Neural progenitor cell (in vitro differentiated cells): ENCODE results near the gene ELFN1.

Source experiments
- EZH2phosphoT487 ChIP-seq: fragments of 200-600 bp; sonication (generic); IDR thresholded peaks from 2 replicates; pipeline ENCODE4 v1.6.1; 2017; ENCODE audit warnings: antibody characterized with exemption
- TF ChIP-seq, protein P1 (sequence below): fragments of 200-600 bp; sonication (generic); IDR thresholded peaks from 2 replicates; pipeline ENCODE4 v1.5.1; 2017; ENCODE audit warnings: antibody characterized with exemption, mild to moderate bottlenecking

DNA sequence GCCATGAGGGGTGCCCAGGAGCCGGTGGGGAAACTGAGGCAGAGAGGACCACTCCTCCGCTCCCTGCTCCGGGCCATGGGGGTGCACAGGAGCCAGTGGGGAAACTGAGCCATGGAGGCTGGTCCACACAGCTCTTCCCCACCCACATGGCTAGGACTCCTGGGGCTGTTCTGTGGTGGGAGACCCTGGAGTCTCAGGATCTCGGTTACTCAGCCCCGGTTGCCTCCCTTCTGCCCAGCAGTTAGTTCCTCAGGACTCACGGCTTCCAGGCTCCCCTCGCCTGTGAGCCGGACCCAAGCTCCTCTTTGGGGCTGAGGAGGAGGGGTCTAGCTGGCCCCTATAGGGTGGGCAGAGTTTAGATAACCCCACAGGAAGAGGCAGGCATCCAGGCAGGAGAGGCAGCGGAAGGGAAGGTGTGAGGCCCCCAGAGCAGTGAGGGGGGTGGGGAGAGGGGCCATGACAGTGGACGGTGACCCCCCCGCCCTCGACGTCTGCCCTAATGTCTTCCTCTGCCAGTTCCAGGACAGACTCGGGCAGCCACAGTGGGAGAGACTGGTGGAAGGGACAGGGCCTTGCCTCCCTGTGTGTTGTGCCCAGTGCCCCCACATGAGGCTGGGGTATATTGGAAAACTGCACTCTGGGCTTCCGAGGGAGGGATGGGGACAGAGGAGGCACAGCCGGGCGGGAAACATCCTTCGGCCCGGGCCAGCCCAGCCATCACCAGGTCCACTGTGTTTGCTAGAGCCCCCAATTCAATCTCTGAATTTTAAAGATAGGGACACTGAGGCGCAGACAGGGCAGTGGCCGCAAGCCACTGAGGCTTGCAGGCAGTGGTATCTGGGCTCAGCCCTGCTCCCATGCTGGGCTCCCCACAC is 4.3 kb downstream of the ELFN1 start:
- TF ChIP-seq, protein P1, sequence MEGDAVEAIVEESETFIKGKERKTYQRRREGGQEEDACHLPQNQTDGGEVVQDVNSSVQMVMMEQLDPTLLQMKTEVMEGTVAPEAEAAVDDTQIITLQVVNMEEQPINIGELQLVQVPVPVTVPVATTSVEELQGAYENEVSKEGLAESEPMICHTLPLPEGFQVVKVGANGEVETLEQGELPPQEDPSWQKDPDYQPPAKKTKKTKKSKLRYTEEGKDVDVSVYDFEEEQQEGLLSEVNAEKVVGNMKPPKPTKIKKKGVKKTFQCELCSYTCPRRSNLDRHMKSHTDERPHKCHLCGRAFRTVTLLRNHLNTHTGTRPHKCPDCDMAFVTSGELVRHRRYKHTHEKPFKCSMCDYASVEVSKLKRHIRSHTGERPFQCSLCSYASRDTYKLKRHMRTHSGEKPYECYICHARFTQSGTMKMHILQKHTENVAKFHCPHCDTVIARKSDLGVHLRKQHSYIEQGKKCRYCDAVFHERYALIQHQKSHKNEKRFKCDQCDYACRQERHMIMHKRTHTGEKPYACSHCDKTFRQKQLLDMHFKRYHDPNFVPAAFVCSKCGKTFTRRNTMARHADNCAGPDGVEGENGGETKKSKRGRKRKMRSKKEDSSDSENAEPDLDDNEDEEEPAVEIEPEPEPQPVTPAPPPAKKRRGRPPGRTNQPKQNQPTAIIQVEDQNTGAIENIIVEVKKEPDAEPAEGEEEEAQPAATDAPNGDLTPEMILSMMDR = no peak
- no peak for TF ChIP-seq EZH2phosphoT487
